GM12878 (cell line): ENCODE results near the gene RHBDD1. TPM values are rescaled to one million over a fixed set of nuclear protein-coding genes. Genes with fewer than 3 reads are reported as not detected.

Source experiments
- ATAC-seq: fragments of 200-7000 bp; cut with Tn5 transposase; 3 replicates; pipeline ENCODE4 v1.9.1; 2020; ENCODE audit warnings: mild to moderate bottlenecking, moderate library complexity
- BruUV-seq: library from RNA; stranded (reverse); fragments of 400-500 nt; replicated peaks from 2 replicates; lab custom pipeline; 2021; lab: Mats Ljungman, UMichigan
- CTCF ChIA-PET: fragments of 300-600 bp; sonication (Branson Sonifier 250); formaldehyde crosslinking; extraction: SDS; loops from one replicate; lab custom pipeline; 2021; ENCODE audit warnings: inconsistent platforms; lab: Yijun Ruan, JAX
- POLR2A ChIA-PET: fragments of 350-600 bp; formaldehyde crosslinking; extraction: SDS; loops from one replicate; lab custom pipeline; 2021; ENCODE audit warnings: inconsistent platforms; lab: Charles Lee
- RAD21 ChIA-PET: fragments of 300-600 bp; sonication (Branson Sonifier 250); formaldehyde crosslinking; loops from one replicate; lab custom pipeline; 2023; ENCODE audit warnings: antibody characterized with exemption; ENCODE audit not compliant: unreplicated experiment; lab: Charles Lee
- SMC1A ChIA-PET: fragments of 300-600 bp; sonication (Branson Sonifier 250); formaldehyde crosslinking; loops from one replicate; lab custom pipeline; 2023; ENCODE audit not compliant: unreplicated experiment, uncharacterized antibody; lab: Charles Lee
- DNase-seq: peaks from one replicate; pipeline ENCODE4 v3.0.0-alpha.2; 2011; ENCODE audit warnings: low read depth, low spot score
- FAIRE-seq: peaks from 3 replicates; lab custom pipeline; 2011; peaks lifted over from hg19 to GRCh38; lab: Jason Lieb, UNC
- H2AFZ ChIP-seq: 2 replicates; pipeline ENCODE4 v1.6.0; 2011; ENCODE audit warnings: low read depth, low read length, control low read depth; ENCODE audit not compliant: control insufficient read depth
- H3K27ac ChIP-seq: 2 replicates; pipeline ENCODE4 v1.5.1; 2011; ENCODE audit warnings: control low read depth; ENCODE audit not compliant: control insufficient read depth, insufficient read depth
- H3K27me3 ChIP-seq, 2 experiments: replicated peaks in 1 of 2; 2 replicates each; pipeline versions ENCODE4 v1.6.0 to v1.6.1; 2011; ENCODE audit warnings: low read length in 1 of 2; ENCODE audit not compliant: control insufficient read depth in 2 of 2, insufficient read depth in 2 of 2
- H3K36me3 ChIP-seq, 2 experiments: 2 replicates each; pipeline ENCODE4 v1.5.1; 2011; ENCODE audit warnings: low read length in 1 of 2; ENCODE audit not compliant: control insufficient read depth in 2 of 2, insufficient read depth in 2 of 2
- H3K4me1 ChIP-seq: 2 replicates; pipeline ENCODE4 v1.6.1; 2011; ENCODE audit warnings: mild to moderate bottlenecking, low read length, moderate library complexity, mixed read lengths; ENCODE audit not compliant: control insufficient read depth, insufficient read depth
- H3K4me2 ChIP-seq: 2 replicates; pipeline ENCODE4 v1.6.0; 2011; ENCODE audit warnings: control low read depth; ENCODE audit not compliant: control insufficient read depth, insufficient read depth
- H3K4me3 ChIP-seq: fragments of 200-600 bp; sonication (generic); 2 replicates; pipeline ENCODE4 v1.5.1; 2016
- H3K79me2 ChIP-seq: 2 replicates; pipeline ENCODE4 v1.6.0; 2011; ENCODE audit warnings: low read length; ENCODE audit not compliant: control insufficient read depth, insufficient read depth
- H3K9ac ChIP-seq: 2 replicates; pipeline ENCODE4 v1.8.0; 2011; ENCODE audit warnings: low read length, control low read depth, mixed read lengths; ENCODE audit not compliant: control insufficient read depth, insufficient read depth
- H3K9me3 ChIP-seq: replicated peaks from 3 replicates; pipeline ENCODE4 v1.5.1; 2011; ENCODE audit warnings: mild to moderate bottlenecking, low read length; ENCODE audit not compliant: control insufficient read depth, insufficient read depth
- H4K20me1 ChIP-seq: 2 replicates; pipeline ENCODE4 v1.6.0; 2011; ENCODE audit not compliant: control insufficient read depth, insufficient read depth
- EP300 ChIP-seq, 2 experiments: fragments of 150-350 bp in 1 of 2; IDR thresholded peaks; 2 replicates each; pipeline ENCODE4 v1.6.1; 2011 to 2012; ENCODE audit warnings: low read depth in 2 of 2, low read length in 2 of 2, borderline replicate concordance in 1 of 2, improper control_type of control experiment in 1 of 2, inconsistent platforms in 1 of 2; ENCODE audit not compliant: control insufficient read depth in 1 of 2
- JUND ChIP-seq: IDR thresholded peaks from 2 replicates; pipeline ENCODE4 v1.6.1; 2012; ENCODE audit warnings: low read depth, mild to moderate bottlenecking, low read length, improper control_type of control experiment, moderate library complexity
- KAT2A ChIP-seq: conservative IDR thresholded peaks from 2 replicates; pipeline ENCODE4 v1.6.1; 2011; ENCODE audit warnings: low read depth, low read length; ENCODE audit not compliant: control insufficient read depth
- KLF5 ChIP-seq: fragments of 450-650 bp; IDR thresholded peaks from 2 replicates; pipeline ENCODE4 v1.6.1; 2014; ENCODE audit warnings: mild to moderate bottlenecking; ENCODE audit not compliant: partially characterized antibody
- MTA2 ChIP-seq: fragments of 450-650 bp; IDR thresholded peaks from 2 replicates; pipeline ENCODE4 v1.6.1; 2016; ENCODE audit warnings: low read depth, mild to moderate bottlenecking, moderate library complexity
- MTA3 ChIP-seq: IDR thresholded peaks from 2 replicates; pipeline ENCODE4 v1.6.1; 2012; ENCODE audit warnings: low read length, inconsistent platforms, borderline replicate concordance
- NFYB ChIP-seq: IDR thresholded peaks from 2 replicates; pipeline ENCODE4 v1.6.1; 2011; ENCODE audit warnings: low read depth, mild to moderate bottlenecking, low read length, improper control_type of control experiment, moderate library complexity; ENCODE audit not compliant: insufficient read depth
- SIN3A ChIP-seq: IDR thresholded peaks from 2 replicates; pipeline ENCODE4 v1.6.1; 2012; ENCODE audit warnings: low read depth, low read length, improper control_type of control experiment
- SKIL ChIP-seq: fragments of 450-650 bp; IDR thresholded peaks from 2 replicates; pipeline ENCODE4 v1.6.1; 2017; ENCODE audit warnings: mild to moderate bottlenecking, low read depth, inconsistent platforms; ENCODE audit not compliant: poor library complexity, severe bottlenecking
- SMC3 ChIP-seq: IDR thresholded peaks from 2 replicates; pipeline ENCODE4 v1.6.1; 2011; ENCODE audit warnings: low read length, improper control_type of control experiment, borderline replicate concordance
- SP1 ChIP-seq: IDR thresholded peaks from one replicate; pipeline ENCODE4 v1.6.1; 2011; ENCODE audit warnings: low read depth, low read length
- WRNIP1 ChIP-seq: IDR thresholded peaks from 2 replicates; pipeline ENCODE4 v1.6.1; 2011; ENCODE audit warnings: low read depth, low read length, improper control_type of control experiment, borderline replicate concordance
- ZNF384 ChIP-seq: IDR thresholded peaks from 2 replicates; pipeline ENCODE4 v1.6.1; 2012; ENCODE audit warnings: low read depth, mild to moderate bottlenecking, low read length, improper control_type of control experiment, borderline replicate concordance
- WGBS: methylation state at CpG from one replicate; pipeline ENCODE4 v1.1.6; 2016; ENCODE audit warnings: low lambda C conversion rate; ENCODE audit not compliant: insufficient replicate concordance, insufficient coverage; ENCODE audit errors: missing lambda C conversion rate; 5-methylcytosine and 5-hydroxymethylcytosine counted together
- in situ Hi-C: fragments of 300-500 bp; cut with MboI; formaldehyde crosslinking; loops from 9 replicates; pipeline ENCODE4 v1.14.3; 2018; ENCODE audit warnings: mixed read lengths
- intact Hi-C: fragments of 100-400 bp; cut with micrococcal nuclease; formaldehyde crosslinking; loops from one replicate; pipeline ENCODE4 v1.14.2; 2022; ENCODE audit not compliant: unreplicated experiment
- polyA plus RNA-seq, 11 experiments: library from polyadenylated mRNA; depleted of rRNA in 4 of 11; unstranded in 6 of 11; stranded (reverse) in 5 of 11; fragments of >200 nt; fragmentation: Nextera tagmentation in 4 of 11; fragmentation: Illumina TruSeq in 1 of 11; extraction: Ambion mirVana in 4 of 11; extraction: Trizol in 1 of 11; gene quantifications; 1 replicate in 1 of 11; 2 replicates in 10 of 11; pipeline versions ENCODE4 v1.2.1 to v1.2.3, GENCODE V29; 2011 to 2016; ENCODE audit warnings: inconsistent platforms in 2 of 11, missing spikeins in 2 of 11, low read depth in 1 of 11
- total RNA-seq, 4 experiments: library from RNA; depleted of rRNA in 3 of 4; stranded (reverse); fragments of >200 nt in 3 of 4; fragmentation: Illumina TruSeq in 1 of 4; extraction: Trizol in 1 of 4; gene quantifications; 2 replicates each; pipeline versions ENCODE4 v1.2.1 to v1.2.3, GENCODE V29; 2013 to 2021

The RHBDD1 gene
- total and polyA plus RNA-seq, 10 of the 15 experiments (the other 5 are each of a cell fraction or from before 2014, with no cell fraction given): 7.1 to 36.4 (median 14.7) TPM

GRCh38 chr2:226803410-226803809 lies 32.4 kb upstream of the RHBDD1 start:
- in situ Hi-C loops: loop anchor here (10.0 kb wide), 1 partner anchor 579 kb away; no protein-coding TSS in a partner anchor
- H3K27me3 ChIP-seq: no peaks in the 10 kb centered on the region
- POLR2A ChIA-PET: no interaction called here
- CTCF ChIA-PET: interaction anchor here (0.7 to 6.3 kb wide), 33 partner anchors 9 to 1138 kb away, joined by 3 to 80 read pairs (median 6); partner anchors contain the start of gene RHBDD1
- peaks cover 8% of the 10 kb centered on the region for H3K4me1 ChIP-seq
- intact Hi-C loops: loop anchor here (2.0 to 10.0 kb wide), 4 partner anchors 299 to 1135 kb away; no protein-coding TSS in a partner anchor
- no peaks in the 10 kb centered on the region for H3K79me2 ChIP-seq
- TF ChIP-seq JUND: no peak
- no peak for TF ChIP-seq SMC3
- no peak for TF ChIP-seq MTA3
- TF ChIP-seq KLF5: no peak
- TF ChIP-seq MTA2: no peak
- no peak for TF ChIP-seq KAT2A
- no peak for TF ChIP-seq ZNF384
- TF ChIP-seq SIN3A: no peak
- TF ChIP-seq SKIL: no peak
- no peak for TF ChIP-seq NFYB
- TF ChIP-seq EP300 (IDR thresholded peaks at IDR 0.05; ENCODE audit: borderline replicate concordance in 1 of 2, control insufficient read depth in 1 of 2, low read depth in 2 of 2, low read length in 2 of 2): no peak
- no peak for TF ChIP-seq WRNIP1
- no peak for TF ChIP-seq SP1
- 0% methylated on average over 1 of the region's 1 CpG for WGBS
- no peaks in the 10 kb centered on the region for H3K9me3 ChIP-seq
- H2AFZ ChIP-seq: no peak overlapping the region
- SMC1A ChIA-PET: interaction anchor here (1.0 to 2.8 kb wide), 20 partner anchors 8 to 1132 kb away, joined by 3 to 27 read pairs (median 4); no protein-coding TSS in a partner anchor
- ATAC-seq: no peak
- DNase-seq: no peak
- no peak for FAIRE-seq
- H3K36me3 ChIP-seq: no peaks in the 10 kb centered on the region
- BruUV-seq: no TSS peak
- no peak overlapping the region for H3K9ac ChIP-seq
- no peak overlapping the region for H3K4me2 ChIP-seq
- H3K27ac ChIP-seq: no peak overlapping the region
- no peaks in the 10 kb centered on the region for H4K20me1 ChIP-seq
- H3K4me3 ChIP-seq: no peak overlapping the region
- RAD21 ChIA-PET: interaction anchor here (0.8 to 2.6 kb wide), 9 partner anchors 13 to 1138 kb away, joined by 3 to 31 read pairs (median 8); no protein-coding TSS in a partner anchor
